Glomerular endothelial cell (primary cell): ENCODE data around the gene ARSB. TPM values are rescaled to one million over a fixed set of nuclear protein-coding genes. Genes with fewer than 3 reads are reported as not detected.
"Not testable (repeated sequence)": the region's sequence is repeated elsewhere in the genome, so short reads cannot be mapped to it uniquely, and the experiment has no call there.

Source experiments
- DNase-seq: peaks from one replicate; pipeline ENCODE4 v3.0.0-alpha.2; 2011; ENCODE audit warnings: low read depth, low spot score; ENCODE audit errors: extremely low read depth
- total RNA-seq: library from RNA; depleted of rRNA; stranded (reverse); fragments of >200 nt; gene quantifications from 2 replicates; pipeline ENCODE4 v1.2.3, GENCODE V29; 2015

Gene ARSB
- total RNA-seq, 1 donor from 2014 or later = 37.2 TPM

DNA sequence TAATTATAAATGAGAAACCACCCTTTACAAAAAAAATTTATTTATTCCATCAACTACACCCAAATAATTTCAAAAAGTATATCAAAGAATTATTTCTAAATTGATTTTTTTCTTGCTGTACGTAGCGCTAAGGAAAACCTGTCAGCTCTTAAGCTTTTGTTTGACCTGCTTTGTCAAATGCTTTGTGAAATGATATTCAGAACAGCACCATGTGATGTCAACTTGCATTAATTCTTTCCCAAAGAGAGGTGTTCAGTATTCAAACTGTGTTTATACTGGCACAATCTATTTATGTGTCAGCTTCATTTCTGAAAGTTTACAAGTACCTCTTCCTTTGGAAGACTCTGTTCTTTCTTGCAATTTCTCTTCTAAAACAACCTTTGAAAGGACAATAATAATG, 12.0 kb upstream of the ARSB start:
- DNase-seq = no peak

DNA sequence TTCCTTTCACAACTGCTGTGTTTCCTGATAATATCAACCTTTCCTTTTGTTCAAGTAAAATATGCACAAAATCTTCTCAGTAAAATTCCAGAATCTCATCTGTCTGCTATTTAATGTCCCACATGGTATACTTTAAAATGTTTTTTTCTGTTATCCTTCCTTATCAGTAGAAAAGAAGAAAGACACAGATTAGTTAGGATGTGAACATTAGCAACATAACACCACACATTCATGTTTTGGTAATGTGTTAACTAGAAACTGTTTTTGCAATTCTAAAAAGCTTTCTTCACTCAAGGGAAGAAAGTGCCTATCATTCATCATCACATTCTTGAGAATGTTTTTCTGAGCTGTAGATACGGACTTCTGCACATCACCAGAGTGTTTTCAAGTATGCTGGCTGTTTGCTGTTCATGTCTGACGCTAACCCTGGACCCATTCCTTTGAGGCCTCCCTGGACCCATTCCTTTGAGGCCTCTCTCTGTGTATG, 10.5 kb upstream of the ARSB start:
- no peak for DNase-seq

DNA sequence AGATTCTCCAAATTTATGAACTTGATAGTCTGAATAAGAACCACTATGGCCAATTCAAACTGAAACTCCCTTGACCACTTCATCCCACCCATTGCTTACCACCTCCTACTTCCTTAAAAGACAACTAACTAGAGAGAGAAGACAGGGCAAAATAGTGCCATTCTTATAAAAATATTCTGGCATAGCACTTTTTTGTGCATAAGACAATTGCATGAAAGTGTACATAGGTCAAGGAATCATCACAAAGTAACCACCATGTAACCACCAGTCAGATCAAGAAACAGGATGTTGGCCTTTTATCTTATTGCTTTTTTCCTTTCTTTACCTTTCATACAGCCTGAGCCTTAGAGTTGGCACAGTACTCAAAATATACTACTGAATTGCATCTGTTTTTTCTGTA, 8.1 kb upstream of the ARSB start:
- DNase-seq = no peak

DNA sequence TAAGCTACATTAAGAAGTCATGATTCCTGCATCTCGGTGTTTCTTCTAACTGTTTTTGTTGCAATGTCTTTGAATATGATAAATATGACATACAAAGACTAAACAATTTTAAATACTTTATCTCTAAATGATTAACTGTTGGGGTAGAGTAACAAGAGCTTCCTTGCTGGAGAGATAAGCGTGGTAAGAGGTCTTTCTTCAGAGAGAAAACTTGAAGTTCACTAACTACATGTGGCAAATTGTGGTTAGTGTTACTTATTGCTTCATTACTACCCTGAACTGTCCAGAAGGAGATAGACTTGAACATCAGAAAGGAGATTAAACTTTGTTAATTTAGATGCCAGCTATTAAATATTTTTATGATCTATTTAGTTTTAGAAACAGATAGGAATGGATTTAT, 7.0 kb upstream of the ARSB start:
- no peak for DNase-seq

DNA sequence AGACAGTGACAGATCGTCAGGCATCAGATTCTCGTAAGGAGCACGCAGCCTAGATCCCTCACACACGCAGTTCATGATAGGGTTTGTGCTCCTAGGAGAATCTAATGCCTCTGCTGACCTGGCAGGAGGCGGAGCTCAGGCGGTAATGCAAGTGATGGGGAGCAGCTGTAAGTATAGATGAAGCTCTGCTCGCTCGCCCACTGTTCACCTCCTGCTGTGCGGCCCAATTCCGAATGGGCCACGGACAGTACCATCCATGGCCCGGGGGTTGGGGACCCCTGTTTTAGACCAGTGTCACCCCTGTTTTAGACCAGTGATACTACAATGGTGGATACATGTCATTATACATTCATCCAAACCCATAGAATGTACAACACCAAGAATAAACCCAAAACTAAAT, 4.0 kb upstream of the ARSB start:
- DNase-seq = no peak

DNA sequence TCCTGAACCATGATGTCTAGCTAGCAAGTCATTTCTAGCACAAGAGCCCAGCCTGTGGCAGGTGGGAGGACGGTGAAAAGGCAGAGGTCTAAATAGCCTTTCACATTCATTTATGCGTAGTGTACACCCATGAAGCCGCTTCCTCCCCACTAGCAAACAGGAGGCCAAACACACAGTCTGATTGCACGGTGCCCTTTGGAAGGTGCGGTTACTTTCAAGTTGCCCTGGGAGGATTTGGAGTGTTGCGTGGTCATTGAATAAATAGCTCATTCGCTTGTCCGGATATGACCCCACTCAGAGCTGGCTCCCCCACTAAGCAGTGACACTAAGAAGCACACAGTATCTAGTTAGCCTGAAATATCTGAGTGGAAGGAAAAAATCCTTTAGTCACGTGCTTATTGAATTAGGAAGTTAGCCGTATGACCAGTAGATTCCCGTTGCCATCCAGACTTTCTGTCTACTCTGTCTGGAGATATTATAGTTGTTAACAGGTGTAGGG, 664 bp upstream of the ARSB start:
- no peak for DNase-seq

DNA sequence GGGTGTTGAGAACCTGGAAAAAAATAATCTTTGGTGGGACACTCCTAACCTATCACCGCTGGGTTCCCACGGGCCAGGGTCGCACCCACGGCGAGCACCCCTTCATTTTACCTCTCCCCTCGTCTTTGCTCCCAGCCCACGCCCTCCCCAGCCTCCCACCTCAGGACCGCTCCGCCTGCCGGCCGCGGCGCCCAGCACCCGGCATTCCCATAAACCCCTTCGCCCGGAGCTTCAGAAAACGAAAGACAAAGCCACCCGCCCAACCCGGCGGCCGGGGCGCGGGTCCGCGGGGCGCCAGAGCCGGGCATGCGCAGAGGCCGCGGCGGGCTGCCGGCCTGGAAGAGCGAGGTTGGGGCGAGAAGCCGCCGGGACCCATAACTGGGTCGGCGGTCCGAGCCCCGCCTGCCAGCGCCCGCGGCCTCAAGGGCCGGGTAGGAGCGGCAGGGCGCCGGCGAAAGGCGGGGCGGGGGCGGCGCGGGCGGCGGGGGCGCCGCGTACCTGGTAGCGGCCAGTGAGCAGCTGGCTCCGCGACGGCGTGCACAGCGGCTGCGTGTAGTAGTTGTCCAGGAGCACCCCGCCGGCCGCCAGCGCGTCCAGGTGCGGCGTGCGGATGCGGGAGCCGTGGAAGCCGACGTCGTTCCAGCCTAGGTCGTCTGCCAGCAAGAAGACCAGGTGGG, 533 bp downstream of the ARSB start:
- DNase-seq = no peak

DNA sequence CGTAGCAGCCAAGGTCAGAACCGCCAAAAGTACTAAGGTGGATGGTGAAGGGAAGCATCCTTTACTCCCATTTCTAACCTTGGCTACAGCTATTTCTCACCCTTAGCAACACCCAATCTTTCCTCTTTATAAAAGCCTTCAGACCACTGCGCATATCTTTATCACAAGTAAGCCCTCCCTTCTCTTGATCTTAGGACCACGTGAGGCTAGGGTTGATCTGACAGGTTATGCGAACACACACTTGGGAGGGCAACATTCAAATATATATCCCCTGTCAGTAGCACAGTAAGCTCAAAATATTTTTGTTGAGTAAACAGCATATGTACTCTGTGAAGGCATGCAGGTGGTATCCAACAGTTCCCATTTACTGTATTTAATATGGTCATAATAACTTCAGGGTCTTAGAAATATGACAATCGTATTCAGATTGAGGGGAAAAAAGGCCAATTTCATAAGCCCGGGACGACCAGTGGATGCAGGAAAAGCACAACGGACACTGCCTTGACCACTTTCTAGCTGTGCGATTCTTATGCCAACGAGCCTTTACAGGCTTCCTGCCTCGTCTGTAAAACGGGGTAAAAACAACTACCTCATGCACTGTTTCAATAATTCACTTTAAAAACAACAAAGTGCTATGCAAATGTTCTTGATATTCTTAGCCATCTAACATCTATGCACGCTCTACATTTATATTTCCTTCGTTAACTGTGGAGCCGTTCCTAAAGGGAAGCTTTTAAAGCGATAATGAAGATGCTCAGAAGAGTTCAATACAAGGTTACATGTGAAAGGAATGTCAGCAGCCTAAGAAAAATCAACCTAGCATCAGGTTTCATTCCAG, 1.3 kb downstream of the ARSB start:
- no peak for DNase-seq

DNA sequence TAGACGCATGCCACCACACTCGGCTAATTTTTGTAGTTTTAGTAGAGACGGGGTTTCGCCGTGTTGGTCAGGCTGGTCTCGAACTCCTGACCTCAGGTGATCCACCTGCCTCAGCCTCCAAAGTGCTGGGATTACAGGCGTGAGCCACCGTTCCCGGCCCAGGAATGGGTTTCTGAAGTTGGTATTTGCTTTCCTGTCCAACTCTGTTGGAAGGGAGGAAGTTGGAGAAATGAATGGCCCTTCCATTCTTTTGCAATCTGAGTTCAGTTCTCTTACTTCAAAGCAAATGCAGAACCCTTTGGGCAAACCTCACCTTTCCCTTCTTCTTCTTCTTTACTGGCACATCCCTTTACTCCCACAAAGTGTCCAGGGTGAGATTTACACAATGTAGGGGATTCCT, 1.9 kb downstream of the ARSB start:
- not testable (repeated sequence) for DNase-seq

DNA sequence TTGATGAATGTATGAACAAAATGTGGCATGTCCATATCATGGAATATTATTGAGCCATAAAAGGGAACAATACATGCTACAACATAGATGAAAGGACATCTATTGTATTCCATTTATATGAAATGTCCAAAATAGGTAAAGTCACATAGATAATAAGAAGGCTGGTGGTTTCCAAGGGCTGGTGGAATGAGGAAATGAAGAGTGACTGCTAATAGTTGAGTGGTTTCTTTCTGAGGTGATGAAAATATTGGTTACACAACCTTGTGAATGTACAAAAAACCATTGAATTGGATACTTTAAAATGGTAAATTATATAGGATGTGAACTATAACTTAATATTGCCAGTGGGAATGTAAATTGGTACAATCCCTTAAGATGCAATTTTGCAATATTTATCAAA, 5.2 kb downstream of the ARSB start:
- no peak for DNase-seq

DNA sequence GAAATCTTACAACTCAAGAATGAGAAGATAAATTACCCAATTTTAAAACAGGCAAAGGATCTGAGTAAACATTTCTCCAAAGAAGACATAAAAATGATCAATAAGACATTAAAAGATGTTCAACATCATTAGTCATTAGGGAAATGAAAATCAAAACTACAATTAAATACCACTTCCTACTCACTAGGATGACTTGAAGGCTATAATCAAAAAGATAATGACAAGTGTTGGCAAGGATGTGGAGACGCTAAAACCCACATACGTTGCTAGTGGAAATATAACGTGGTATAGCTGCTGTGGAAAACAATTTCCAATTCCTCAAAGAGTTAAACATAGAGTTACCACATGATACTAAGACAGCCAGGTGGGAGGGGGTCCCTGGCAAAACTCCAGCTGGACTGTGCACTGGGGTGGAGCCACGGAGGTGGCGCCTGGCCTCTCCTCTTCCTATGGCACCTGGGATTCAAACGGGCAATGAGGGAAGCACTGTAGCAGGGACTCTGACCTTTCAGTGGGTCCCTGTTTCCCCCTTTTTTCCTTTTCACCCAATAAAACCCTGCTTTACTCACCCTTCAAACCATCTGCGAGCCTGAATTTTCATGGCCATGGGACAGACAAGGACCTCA, 5.9 kb downstream of the ARSB start:
- no peak for DNase-seq

DNA sequence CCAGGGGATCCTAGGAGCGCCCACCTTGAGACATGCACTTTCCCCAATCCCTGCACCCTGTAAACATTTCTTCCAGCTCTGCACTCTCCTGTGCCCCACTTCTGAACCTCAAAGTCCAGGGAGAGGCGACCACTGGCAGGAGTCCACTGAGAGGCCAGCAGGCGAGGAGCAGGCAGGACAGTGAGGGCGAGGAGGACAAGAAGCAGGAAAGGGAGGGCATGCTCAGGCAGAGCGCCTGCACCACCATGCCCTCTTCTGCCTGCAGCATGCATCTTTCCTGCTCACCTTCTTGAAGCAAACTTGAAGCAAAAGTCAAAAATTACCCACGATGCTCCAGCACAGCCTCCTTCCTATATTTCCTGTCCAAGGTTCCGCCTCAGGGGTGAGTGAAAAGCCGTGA, 10.1 kb downstream of the ARSB start:
- no peak for DNase-seq

DNA sequence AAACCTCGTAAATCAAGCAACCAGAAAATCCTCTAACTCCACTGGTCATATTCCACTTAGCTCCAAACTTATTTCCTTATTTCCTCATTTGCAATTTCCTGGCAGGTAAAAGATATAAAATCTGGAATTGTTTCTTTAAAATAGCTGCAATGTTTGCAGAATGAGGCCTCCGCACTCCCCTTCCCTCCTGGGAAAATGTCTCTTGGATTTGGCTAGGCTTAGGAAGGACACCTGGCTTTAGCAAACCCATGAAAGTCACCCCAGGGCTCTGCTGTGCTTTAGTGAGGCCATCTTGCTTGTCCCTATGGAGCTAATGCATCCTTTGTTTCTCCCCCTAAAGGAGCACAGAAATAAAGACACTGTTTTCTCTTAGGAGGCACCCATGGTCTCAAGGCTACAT, 10.5 kb downstream of the ARSB start:
- no peak for DNase-seq

DNA sequence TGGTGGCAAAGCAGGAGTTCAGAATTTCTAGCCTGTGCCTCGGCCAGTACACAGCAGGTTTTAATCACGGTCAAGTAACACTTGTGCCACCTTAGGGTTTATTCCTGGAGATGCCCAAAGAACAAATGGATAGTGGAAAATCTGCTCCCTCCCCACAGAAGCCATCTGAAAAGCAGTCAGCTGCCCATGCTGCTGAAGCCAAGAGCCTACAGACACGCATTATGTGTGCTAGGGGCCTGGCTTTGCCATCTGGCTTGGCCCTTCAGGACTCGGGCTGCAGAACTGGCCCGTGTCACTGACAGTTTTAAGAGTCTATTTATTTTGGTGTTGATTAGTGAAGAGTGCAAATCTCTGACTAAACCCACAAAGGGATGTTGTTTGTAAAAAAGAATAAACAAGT, 11.1 kb downstream of the ARSB start:
- no peak for DNase-seq

DNA sequence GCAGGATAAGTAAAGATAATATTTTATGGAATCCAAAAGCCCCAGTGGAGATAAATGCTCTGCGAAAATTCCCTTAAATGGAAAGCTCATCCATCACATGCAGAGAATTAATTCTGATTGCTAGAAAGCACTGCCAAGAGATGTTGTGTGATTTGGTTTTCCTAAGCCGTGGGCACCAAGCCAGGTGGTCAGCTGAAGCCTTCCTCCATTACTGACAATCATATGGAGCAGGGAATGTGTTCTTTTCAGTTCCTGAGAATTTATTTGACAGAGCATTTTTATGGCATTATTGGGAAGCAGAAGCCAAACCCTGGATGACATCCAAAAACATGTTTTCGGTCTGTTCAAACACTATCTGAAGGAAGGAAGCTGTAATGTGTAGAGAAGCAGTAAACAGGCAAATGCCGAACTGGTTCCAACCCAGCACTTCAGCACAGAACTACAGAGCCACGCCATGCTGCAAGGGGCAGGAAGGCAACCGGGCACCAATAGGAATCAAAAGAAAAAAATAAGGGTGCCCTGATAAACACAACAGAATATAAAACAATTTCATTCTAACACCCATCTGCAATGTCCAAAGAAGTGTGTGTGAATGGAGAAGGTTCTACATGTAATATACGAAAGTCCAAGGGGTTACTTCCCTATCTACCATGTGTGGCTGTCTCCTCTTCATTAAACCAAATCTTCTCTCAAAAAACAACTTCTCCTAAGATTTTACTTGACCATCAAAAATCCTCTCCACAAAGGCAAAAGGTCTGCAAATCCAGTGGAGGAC, 12.3 kb downstream of the ARSB start:
- DNase-seq = peak; percentile 85

DNA sequence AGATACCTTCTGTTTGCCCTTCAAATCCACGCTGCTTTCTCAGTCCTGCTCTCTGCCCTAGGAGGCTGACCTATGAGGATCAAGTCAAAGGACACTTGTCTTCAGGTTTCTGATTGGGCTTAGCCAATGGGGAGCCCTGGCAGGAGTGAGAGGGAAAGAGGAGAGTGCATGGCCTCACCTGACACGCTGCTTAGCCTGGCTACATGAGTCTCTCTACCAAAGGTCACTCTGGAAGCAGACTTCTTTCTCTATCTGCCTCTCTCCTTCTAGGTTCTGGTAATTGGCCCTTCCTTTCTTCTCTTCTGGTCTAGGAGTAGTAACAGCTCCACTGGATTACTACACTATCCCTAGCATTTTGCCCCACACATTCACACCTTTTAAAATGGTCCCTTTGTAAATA, 13.1 kb downstream of the ARSB start:
- DNase-seq = no peak

DNA sequence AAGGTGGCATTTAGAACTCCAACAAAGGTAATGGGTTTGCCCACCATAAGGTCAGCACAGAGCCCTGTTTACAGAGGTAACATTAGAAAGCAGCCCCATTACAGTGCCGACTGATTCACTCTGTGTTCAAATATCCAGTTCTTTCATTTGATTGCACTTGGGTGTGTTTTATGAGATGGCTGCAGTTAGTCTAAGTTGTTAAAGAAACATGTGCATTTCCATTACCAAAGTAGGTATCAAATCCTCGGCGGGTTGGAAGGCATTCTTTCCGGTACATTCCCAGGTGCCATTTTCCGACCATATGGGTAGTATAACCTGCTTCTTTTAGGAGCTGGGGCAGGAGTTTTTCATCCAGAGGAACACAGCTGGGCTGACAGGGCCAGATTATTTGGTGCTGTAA, 16.3 kb downstream of the ARSB start:
- no peak for DNase-seq

DNA sequence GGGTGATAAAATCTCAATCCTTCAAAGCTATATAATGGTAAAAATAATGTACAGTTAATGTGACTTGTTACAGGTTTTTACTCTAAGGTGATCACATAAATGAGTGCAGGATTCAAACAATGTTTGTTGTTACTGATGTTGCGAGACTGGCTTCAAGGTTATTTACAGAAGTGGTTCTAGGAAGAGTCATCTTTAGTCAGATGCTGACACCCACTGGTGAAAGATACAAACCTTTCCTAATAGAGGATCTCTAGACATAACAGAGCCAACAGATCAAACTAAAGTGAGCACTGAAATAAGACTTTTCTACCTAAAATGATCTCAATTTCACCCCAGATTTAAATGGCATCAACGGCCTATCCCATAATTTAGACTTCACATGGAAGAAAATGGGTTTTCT, 20.2 kb downstream of the ARSB start:
- DNase-seq = no peak

DNA sequence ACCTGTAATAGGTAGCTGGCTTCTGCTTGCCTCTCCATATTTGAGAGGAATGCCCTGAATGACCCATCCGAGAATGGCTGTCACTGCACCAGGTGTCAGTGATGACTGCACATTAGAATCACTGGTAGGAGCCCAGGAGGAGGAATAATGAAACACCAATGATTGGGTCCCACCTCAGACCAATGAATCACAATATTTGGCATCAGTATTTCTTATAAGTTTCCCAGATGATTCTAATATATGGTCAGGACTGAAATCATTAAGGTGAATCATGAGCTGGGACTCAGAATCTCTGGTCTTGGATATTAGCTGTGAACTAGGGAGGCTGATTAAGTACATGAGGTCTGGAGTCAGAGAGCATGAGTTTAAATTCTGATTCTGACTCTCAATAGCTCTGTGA, 23.4 kb downstream of the ARSB start:
- DNase-seq = no peak

DNA sequence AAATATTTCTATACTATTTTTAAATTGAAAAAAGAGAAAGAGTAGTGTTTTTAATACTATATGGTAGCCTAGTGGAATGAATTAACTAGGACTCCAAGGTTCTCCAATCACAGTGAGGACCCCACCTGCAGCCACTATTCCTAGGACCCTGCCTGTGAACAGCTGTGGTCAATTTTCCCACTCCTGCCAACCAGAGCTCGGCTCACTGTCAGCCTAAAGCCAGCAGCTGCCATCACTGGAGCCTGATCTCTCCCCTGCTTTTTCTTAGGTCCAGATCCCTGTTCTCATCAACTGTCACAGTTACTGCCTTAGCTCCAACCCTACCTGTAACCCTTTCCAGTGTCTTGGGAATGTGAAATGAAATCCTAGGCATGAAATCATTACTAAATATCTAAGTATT, 25.3 kb downstream of the ARSB start:
- DNase-seq = no peak
